CD4-positive, CD25-positive, alpha-beta regulatory T cell (primary cell): ENCODE measurements around the gene STK24. TPM values are rescaled to one million over a fixed set of nuclear protein-coding genes. Genes with fewer than 3 reads are reported as not detected.
A peak's percentile ranks its signal among the peaks of the same experiment; 100 is the strongest.

Source experiments
- ATAC-seq, 2 donors: fragments of 150-1000 bp; cut with Tn5 transposase; one replicate each; pipeline ENCODE4 v1.10.0; 2021; ENCODE audit warnings: low read depth in 2 of 2, moderate number of reproducible peaks in 2 of 2, moderate library complexity in 1 of 2
- DNase-seq, 3 donors: peaks; one replicate each; pipeline versions ENCODE4 v3.0.0 to v3.0.0-alpha.2; 2012 to 2022; ENCODE audit warnings: mixed read lengths in 1 of 3
- H3K27ac ChIP-seq: one replicate; pipeline ENCODE4 v1.7.0; 2013; ENCODE audit warnings: mild to moderate bottlenecking, low read length; ENCODE audit not compliant: insufficient read depth, poor library complexity, severe bottlenecking
- H3K27me3 ChIP-seq: one replicate; pipeline ENCODE4 v1.7.0; 2013; ENCODE audit warnings: low read length; ENCODE audit not compliant: control insufficient read depth, insufficient read depth
- H3K36me3 ChIP-seq: one replicate; pipeline ENCODE4 v1.7.0; 2013; ENCODE audit warnings: mild to moderate bottlenecking, low read length, moderate library complexity; ENCODE audit not compliant: control insufficient read depth, insufficient read depth
- H3K4me1 ChIP-seq: 2 replicates; pipeline ENCODE4 v1.7.0; 2013; ENCODE audit warnings: mild to moderate bottlenecking, low read length; ENCODE audit not compliant: insufficient read depth, control insufficient read depth, poor library complexity, severe bottlenecking
- H3K4me3 ChIP-seq: one replicate; pipeline ENCODE4 v1.7.0; 2013; ENCODE audit warnings: low read depth, mild to moderate bottlenecking, low read length, moderate library complexity
- H3K9me3 ChIP-seq, 2 experiments: 1 replicate in 1 of 2; 2 replicates in 1 of 2; pipeline ENCODE4 v1.7.0; 2013; ENCODE audit warnings: low read length in 2 of 2, mild to moderate bottlenecking in 1 of 2, moderate library complexity in 1 of 2; ENCODE audit not compliant: control insufficient read depth in 2 of 2
- H3K27ac Mint-ChIP-seq, 3 donors: one replicate each; pipeline ENCODE4 v1.8.0; 2020 to 2022; ENCODE audit warnings: mild to moderate bottlenecking in 3 of 3, mixed read lengths in 3 of 3, moderate library complexity in 2 of 3
- H3K27me3 Mint-ChIP-seq: one replicate; pipeline ENCODE4 v1.8.0; 2022; ENCODE audit warnings: mild to moderate bottlenecking, mixed read lengths
- H3K36me3 Mint-ChIP-seq: one replicate; pipeline ENCODE4 v1.8.0; 2020; ENCODE audit warnings: mixed read lengths
- H3K4me1 Mint-ChIP-seq, 4 donors: one replicate each; pipeline ENCODE4 v1.8.0; 2020 to 2022; ENCODE audit warnings: mixed read lengths in 4 of 4, mild to moderate bottlenecking in 1 of 4
- H3K4me3 Mint-ChIP-seq, 4 donors: one replicate each; pipeline ENCODE4 v1.8.0; 2020 to 2022; ENCODE audit warnings: mild to moderate bottlenecking in 4 of 4, mixed read lengths in 4 of 4, moderate library complexity in 3 of 4
- H3K9me3 Mint-ChIP-seq, 7 donors: one replicate each; pipeline ENCODE4 v1.8.0; 2020 to 2022; ENCODE audit warnings: mixed read lengths in 7 of 7, mild to moderate bottlenecking in 3 of 7, moderate library complexity in 2 of 7
- polyA plus RNA-seq, 4 donors: library from polyadenylated mRNA; unstranded; fragments of 300-500 nt; fragmentation: Illumina TruSeq; gene quantifications; one replicate each; pipeline ENCODE4 v1.2.3, GENCODE V29; 2021
- total RNA-seq: library from RNA; stranded (reverse); gene quantifications from one replicate; pipeline ENCODE4 v1.2.3, GENCODE V29; 2022

The STK24 gene
- total and polyA plus RNA-seq, 5 donors from 2014 or later, result 26.7 to 141 (median 54.1) TPM

GRCh38 chr13:98535501-98536354 is 41.2 kb downstream of the STK24 start:
- no peaks in the 10 kb centered on the region for H3K9me3 ChIP-seq
- no peak for ATAC-seq
- H3K4me3 Mint-ChIP-seq, result peak overlapping the region; percentile 26 to 76 (median 69)

GRCh38 chr13:98534821-98535220 is 42.1 kb downstream of the STK24 start:
- no peaks in the 10 kb centered on the region for H3K9me3 Mint-ChIP-seq
- no peak for ATAC-seq
- H3K27ac ChIP-seq, result no peak overlapping the region
- no peak for DNase-seq
- H3K4me1 Mint-ChIP-seq, result peaks cover 39 to 95% (median 79%) of the 10 kb centered on the region in 4 donors
- H3K4me3 Mint-ChIP-seq, result no peak overlapping the region
- H3K4me3 ChIP-seq, result no peak overlapping the region
- peak overlapping the region; percentile 52 to 72 (median 63) for H3K27ac Mint-ChIP-seq
- no peaks in the 10 kb centered on the region for H3K27me3 ChIP-seq
- H3K27me3 Mint-ChIP-seq, result no peaks in the 10 kb centered on the region
- H3K9me3 ChIP-seq, result no peaks in the 10 kb centered on the region
- peaks cover 78% of the 10 kb centered on the region for H3K4me1 ChIP-seq
- no peaks in the 10 kb centered on the region for H3K36me3 ChIP-seq
- H3K36me3 Mint-ChIP-seq, result peaks cover 13% of the 10 kb centered on the region

More at GRCh38 chr13:98535501-98536354, 41.2 kb downstream of the STK24 start:
- H3K4me1 ChIP-seq, result peaks cover 77% of the 10 kb centered on the region
- peaks cover 13% of the 10 kb centered on the region for H3K36me3 Mint-ChIP-seq
- H3K4me1 Mint-ChIP-seq, result peaks cover 41 to 95% (median 78%) of the 10 kb centered on the region in 4 donors
- no peaks in the 10 kb centered on the region for H3K36me3 ChIP-seq
- H3K9me3 Mint-ChIP-seq, result no peaks in the 10 kb centered on the region
- no peaks in the 10 kb centered on the region for H3K27me3 Mint-ChIP-seq
- H3K27me3 ChIP-seq, result no peaks in the 10 kb centered on the region
- H3K4me3 ChIP-seq, result no peak overlapping the region
- H3K27ac ChIP-seq, result no peak overlapping the region
- DNase-seq, result no peak
- peak overlapping the region; percentile 26 to 76 (median 69) for H3K27ac Mint-ChIP-seq

- H3K9me3 ChIP-seq, result no peaks in the 10 kb centered on the region
- no peak for ATAC-seq
- peak overlapping the region in 3 of 4 donors; percentile 17 to 59 (median 33) for H3K4me3 Mint-ChIP-seq
Measured at GRCh38 chr13:98533912-98534311, 43.0 kb downstream of the STK24 start.

GRCh38 chr13:98532254-98532653 is 44.7 kb downstream of the STK24 start:
- Mint-ChIP-seq H3K27ac (peak overlapping the region in 1 of 3 donors; percentile 20), H3K36me3 (peaks cover 8% of the 10 kb centered on the region), H3K9me3 (no peaks in the 10 kb centered on the region), H3K4me1 (peaks cover 39 to 96% (median 79%) of the 10 kb centered on the region in 4 donors), H3K4me3 (peak overlapping the region in 1 of 4 donors; percentile 64), H3K27me3 (no peaks in the 10 kb centered on the region)
- H3K27me3 ChIP-seq, result no peaks in the 10 kb centered on the region
- H3K4me1 ChIP-seq, result peaks cover 79% of the 10 kb centered on the region
- H3K36me3 ChIP-seq, result no peaks in the 10 kb centered on the region
- no peak overlapping the region for H3K27ac ChIP-seq
- DNase-seq (no peak), ATAC-seq (no peak)
- no peaks in the 10 kb centered on the region for H3K9me3 ChIP-seq
- no peak overlapping the region for H3K4me3 ChIP-seq

More at GRCh38 chr13:98533912-98534311, 43.0 kb downstream of the STK24 start:
- Mint-ChIP-seq H3K27ac (peak overlapping the region in 2 of 3 donors; percentile 52 to 75), H3K36me3 (peaks cover 10% of the 10 kb centered on the region), H3K27me3 (no peaks in the 10 kb centered on the region), H3K4me1 (peaks cover 36 to 95% (median 80%) of the 10 kb centered on the region in 4 donors), H3K9me3 (no peaks in the 10 kb centered on the region)
- H3K27me3 ChIP-seq, result no peaks in the 10 kb centered on the region
- H3K4me3 ChIP-seq, result no peak overlapping the region
- H3K4me1 ChIP-seq, result peaks cover 80% of the 10 kb centered on the region
- no peaks in the 10 kb centered on the region for H3K36me3 ChIP-seq
- H3K27ac ChIP-seq, result no peak overlapping the region
- DNase-seq, result no peak

GRCh38 chr13:98530217-98530616 is 46.7 kb downstream of the STK24 start:
- H3K9me3 ChIP-seq, result no peaks in the 10 kb centered on the region
- Mint-ChIP-seq H3K27me3 (no peaks in the 10 kb centered on the region), H3K36me3 (peaks cover 12% of the 10 kb centered on the region), H3K9me3 (no peaks in the 10 kb centered on the region), H3K4me1 (peaks cover 39 to 96% (median 78%) of the 10 kb centered on the region in 4 donors), H3K4me3 (peak overlapping the region in 1 of 4 donors; percentile 71), H3K27ac (peak overlapping the region; percentile 55 to 90 (median 86))
- ATAC-seq (no peak), DNase-seq (no peak)
- no peak overlapping the region for H3K4me3 ChIP-seq
- peaks cover 79% of the 10 kb centered on the region for H3K4me1 ChIP-seq
- H3K36me3 ChIP-seq, result no peaks in the 10 kb centered on the region
- no peaks in the 10 kb centered on the region for H3K27me3 ChIP-seq
- H3K27ac ChIP-seq, result no peak overlapping the region

- Histone ChIP-seq H3K27ac (no peak overlapping the region), H3K9me3 (no peaks in the 10 kb centered on the region), H3K27me3 (no peaks in the 10 kb centered on the region), H3K4me3 (peak overlapping the region; percentile 21), H3K4me1 (peaks cover 82% of the 10 kb centered on the region), H3K36me3 (no peaks in the 10 kb centered on the region)
- Mint-ChIP-seq H3K9me3 (no peaks in the 10 kb centered on the region), H3K4me1 (peaks cover 43 to 96% (median 75%) of the 10 kb centered on the region in 4 donors), H3K27ac (peak overlapping the region in 2 of 3 donors; percentile 90 to 97), H3K36me3 (peaks cover 8% of the 10 kb centered on the region), H3K4me3 (peak overlapping the region; percentile 29 to 71 (median 64)), H3K27me3 (no peaks in the 10 kb centered on the region)
- ATAC-seq (no peak), DNase-seq (no peak)
Measured at GRCh38 chr13:98529171-98529570, 47.7 kb downstream of the STK24 start.

GRCh38 chr13:98528663-98529064 is 48.2 kb downstream of the STK24 start:
- H3K4me3 ChIP-seq, result peak overlapping the region; percentile 21
- Mint-ChIP-seq H3K9me3 (no peaks in the 10 kb centered on the region), H3K36me3 (peaks cover 8% of the 10 kb centered on the region), H3K4me1 (peaks cover 38 to 96% (median 76%) of the 10 kb centered on the region in 4 donors), H3K27ac (peak overlapping the region; percentile 32 to 97 (median 90)), H3K4me3 (peak overlapping the region; percentile 38 to 74 (median 62)), H3K27me3 (no peaks in the 10 kb centered on the region)
- no peaks in the 10 kb centered on the region for H3K36me3 ChIP-seq
- ATAC-seq (no peak), DNase-seq (peak in 1 of 3 donors; percentile 28)
- no peak overlapping the region for H3K27ac ChIP-seq
- peaks cover 82% of the 10 kb centered on the region for H3K4me1 ChIP-seq
- H3K27me3 ChIP-seq, result no peaks in the 10 kb centered on the region
- no peaks in the 10 kb centered on the region for H3K9me3 ChIP-seq
